Left kidney (tissue), 2 donors: ENCODE results near the gene CAVIN2. TPM values are rescaled to one million over a fixed set of nuclear protein-coding genes. Genes with fewer than 3 reads are reported as not detected.
A peak's percentile ranks its signal among the peaks of the same experiment; 100 is the strongest.

Experiments used
- DNase-seq: peaks from one replicate; pipeline ENCODE4 v3.0.0-alpha.2; 2013
- polyA plus RNA-seq: library from polyadenylated mRNA; unstranded; fragments of 120-200 nt; gene quantifications from one replicate; pipeline ENCODE4 v1.2.1, GENCODE V29; 2013; ENCODE audit not compliant: insufficient read length

CAVIN2 gene
- polyA plus RNA-seq, 1 donor, result 30.0 TPM

- peak; percentile 74 for DNase-seq
These were observed 20.0 kb upstream of the CAVIN2 start for GRCh38 chr2:191866675-191867506.

- no peak for DNase-seq
These were observed 19.3 kb upstream of the CAVIN2 start for GRCh38 chr2:191866195-191866594.

- no peak for DNase-seq
These were observed 17.9 kb upstream of the CAVIN2 start for GRCh38 chr2:191864628-191865374.

- no peak for DNase-seq
These were observed 17.1 kb upstream of the CAVIN2 start for GRCh38 chr2:191863988-191864387.

GRCh38 chr2:191862156-191862775 is 15.4 kb upstream of the CAVIN2 start:
- DNase-seq, result no peak

GRCh38 chr2:191860760-191861466 is 14.0 kb upstream of the CAVIN2 start:
- no peak for DNase-seq

- DNase-seq, result no peak
These were observed 12.8 kb upstream of the CAVIN2 start for GRCh38 chr2:191859681-191860080.

GRCh38 chr2:191857886-191858285 is 11.0 kb upstream of the CAVIN2 start:
- no peak for DNase-seq

- no peak for DNase-seq
These were observed 10.4 kb upstream of the CAVIN2 start for GRCh38 chr2:191857259-191857805.

GRCh38 chr2:191856111-191856876 is 9.4 kb upstream of the CAVIN2 start:
- DNase-seq, result no peak

GRCh38 chr2:191855382-191855781 is 8.5 kb upstream of the CAVIN2 start:
- DNase-seq, result no peak

- DNase-seq, result no peak
These were observed 7.8 kb upstream of the CAVIN2 start for GRCh38 chr2:191854382-191855372.

GRCh38 chr2:191853843-191854242 is 7.0 kb upstream of the CAVIN2 start:
- no peak for DNase-seq

- DNase-seq, result no peak
These were observed 4.3 kb upstream of the CAVIN2 start for GRCh38 chr2:191851158-191851557.

- DNase-seq, result no peak
These were observed 2.2 kb upstream of the CAVIN2 start for GRCh38 chr2:191848771-191849767.

GRCh38 chr2:191847764-191848163 is 876 bp upstream of the CAVIN2 start:
- DNase-seq, result no peak

GRCh38 chr2:191845876-191846514 is 893 bp downstream of the CAVIN2 start:
- no peak for DNase-seq

- DNase-seq, result no peak
These were observed 1.6 kb downstream of the CAVIN2 start for GRCh38 chr2:191845248-191845715.
